T-helper 1 cell treated with Interleukin-12 subunit alpha and Interleukin-12 subunit beta and Interleukin-4 antibody, amounts not matched to agents 30 μg/mL and 1 μg/mL, for 36 hours (primary cell): ENCODE data around the gene ANTKMT.
"Not testable (repeated sequence)": the region's sequence is repeated elsewhere in the genome, so short reads cannot be mapped to it uniquely, and the experiment has no call there.

Source experiments
- H3K27ac Mint-ChIP-seq: one replicate; pipeline ENCODE4 v1.8.0; 2021; ENCODE audit warnings: mild to moderate bottlenecking, mixed read lengths
- H3K27me3 Mint-ChIP-seq: one replicate; pipeline ENCODE4 v1.8.0; 2021; ENCODE audit warnings: low read depth, mixed read lengths
- H3K36me3 Mint-ChIP-seq: one replicate; pipeline ENCODE4 v1.8.0; 2021; ENCODE audit warnings: low read depth, mixed read lengths
- H3K4me1 Mint-ChIP-seq: one replicate; pipeline ENCODE4 v1.8.0; 2021; ENCODE audit warnings: low read depth, mixed read lengths
- H3K4me3 Mint-ChIP-seq: one replicate; pipeline ENCODE4 v1.8.0; 2021; ENCODE audit warnings: mild to moderate bottlenecking, moderate library complexity, mixed read lengths
- H3K9me3 Mint-ChIP-seq: one replicate; pipeline ENCODE4 v1.8.0; 2021; ENCODE audit warnings: mixed read lengths

The ANTKMT gene

GRCh38 chr16:732332-732731 is 11.4 kb downstream of the ANTKMT start:
- no peak overlapping the region for H3K27ac Mint-ChIP-seq
- peaks cover 7% of the 10 kb centered on the region for H3K4me1 Mint-ChIP-seq
- no peak overlapping the region for H3K4me3 Mint-ChIP-seq
- H3K9me3 Mint-ChIP-seq: no peaks in the 10 kb centered on the region
- no peaks in the 10 kb centered on the region for H3K27me3 Mint-ChIP-seq
- peaks cover 4% of the 10 kb centered on the region for H3K36me3 Mint-ChIP-seq

GRCh38 chr16:732936-733335 is 12.0 kb downstream of the ANTKMT start:
- Mint-ChIP-seq H3K4me1 (peaks cover 9% of the 10 kb centered on the region), H3K27me3 (no peaks in the 10 kb centered on the region), H3K4me3 (no peak overlapping the region), H3K36me3 (peaks cover 6% of the 10 kb centered on the region), H3K27ac (no peak overlapping the region), H3K9me3 (no peaks in the 10 kb centered on the region)

- Mint-ChIP-seq H3K4me3 (no peak overlapping the region), H3K9me3 (no peaks in the 10 kb centered on the region), H3K27ac (no peak overlapping the region), H3K4me1 (peaks cover 11% of the 10 kb centered on the region), H3K27me3 (no peaks in the 10 kb centered on the region), H3K36me3 (peaks cover 6% of the 10 kb centered on the region)
These were observed 12.6 kb downstream of the ANTKMT start for GRCh38 chr16:733382-734207.

GRCh38 chr16:734208-734980 is 13.4 kb downstream of the ANTKMT start:
- Mint-ChIP-seq H3K4me1 (peaks cover 14% of the 10 kb centered on the region), H3K27me3 (no peaks in the 10 kb centered on the region), H3K36me3 (peaks cover 10% of the 10 kb centered on the region), H3K4me3 (no peak overlapping the region), H3K9me3 (no peaks in the 10 kb centered on the region), H3K27ac (no peak overlapping the region)

GRCh38 chr16:734981-735881 is 14.3 kb downstream of the ANTKMT start:
- Mint-ChIP-seq H3K4me3 (peak overlapping the region; percentile 47), H3K27me3 (no peaks in the 10 kb centered on the region), H3K4me1 (peaks cover 17% of the 10 kb centered on the region), H3K9me3 (no peaks in the 10 kb centered on the region), H3K27ac (no peak overlapping the region), H3K36me3 (peaks cover 10% of the 10 kb centered on the region)

- Mint-ChIP-seq H3K4me1 (peaks cover 17% of the 10 kb centered on the region), H3K36me3 (peaks cover 10% of the 10 kb centered on the region), H3K27ac (peak overlapping the region; percentile 58), H3K27me3 (no peaks in the 10 kb centered on the region), H3K9me3 (no peaks in the 10 kb centered on the region), H3K4me3 (peak overlapping the region; percentile 47)
These were observed 15.1 kb downstream of the ANTKMT start for GRCh38 chr16:735982-736453.

- Mint-ChIP-seq H3K9me3 (no peaks in the 10 kb centered on the region), H3K36me3 (peaks cover 10% of the 10 kb centered on the region), H3K27ac (no peak overlapping the region), H3K4me1 (peaks cover 17% of the 10 kb centered on the region), H3K27me3 (no peaks in the 10 kb centered on the region), H3K4me3 (no peak overlapping the region)
These were observed 16.1 kb downstream of the ANTKMT start for GRCh38 chr16:736936-737481.

GRCh38 chr16:739560-740458 is 18.9 kb downstream of the ANTKMT start:
- H3K4me1 Mint-ChIP-seq: peaks cover 17% of the 10 kb centered on the region
- H3K4me3 Mint-ChIP-seq: peak overlapping the region; percentile 81
- H3K27me3 Mint-ChIP-seq: no peaks in the 10 kb centered on the region
- no peaks in the 10 kb centered on the region for H3K9me3 Mint-ChIP-seq
- peaks cover 10% of the 10 kb centered on the region for H3K36me3 Mint-ChIP-seq
- peak overlapping the region; percentile 62 for H3K27ac Mint-ChIP-seq

GRCh38 chr16:740459-740763 is 19.5 kb downstream of the ANTKMT start:
- Mint-ChIP-seq H3K4me3 (peak overlapping the region; percentile 76), H3K27me3 (no peaks in the 10 kb centered on the region), H3K36me3 (peaks cover 6% of the 10 kb centered on the region), H3K9me3 (no peaks in the 10 kb centered on the region), H3K4me1 (peaks cover 13% of the 10 kb centered on the region), H3K27ac (peak overlapping the region; percentile 62)

GRCh38 chr16:740764-741505 is 20.0 kb downstream of the ANTKMT start, which contains the start of gene CIAO3:
Gene CIAO3 (minus strand): TSS chr16:740997. CDS start chr16:740985, 12 bp downstream.
- H3K4me1 Mint-ChIP-seq: peaks cover 12% of the 10 kb centered on the region
- no peaks in the 10 kb centered on the region for H3K27me3 Mint-ChIP-seq
- peaks cover 6% of the 10 kb centered on the region for H3K36me3 Mint-ChIP-seq
- H3K4me3 Mint-ChIP-seq: peak within 1 kb of the TSS; percentile 76
- H3K9me3 Mint-ChIP-seq: no peaks in the 10 kb centered on the region
- peak within 1 kb of the TSS; percentile 62 for H3K27ac Mint-ChIP-seq

GRCh38 chr16:741986-742629 is 21.2 kb downstream of the ANTKMT start:
- Mint-ChIP-seq H3K9me3 (no peaks in the 10 kb centered on the region), H3K4me1 (peaks cover 10% of the 10 kb centered on the region), H3K4me3 (peak overlapping the region; percentile 76), H3K36me3 (peaks cover 6% of the 10 kb centered on the region), H3K27me3 (no peaks in the 10 kb centered on the region), H3K27ac (no peak overlapping the region)

GRCh38 chr16:742894-743293 is 21.9 kb downstream of the ANTKMT start:
- not testable (repeated sequence) for H3K36me3 Mint-ChIP-seq, H3K27me3 Mint-ChIP-seq, H3K9me3 Mint-ChIP-seq, H3K4me1 Mint-ChIP-seq, H3K4me3 Mint-ChIP-seq, H3K27ac Mint-ChIP-seq
